ENCODE results near the gene MDGA2.
"Not testable (repeated sequence)": the region's sequence is repeated elsewhere in the genome, so short reads cannot be mapped to it uniquely, and the experiment has no call there.

MDGA2 gene

DNA sequence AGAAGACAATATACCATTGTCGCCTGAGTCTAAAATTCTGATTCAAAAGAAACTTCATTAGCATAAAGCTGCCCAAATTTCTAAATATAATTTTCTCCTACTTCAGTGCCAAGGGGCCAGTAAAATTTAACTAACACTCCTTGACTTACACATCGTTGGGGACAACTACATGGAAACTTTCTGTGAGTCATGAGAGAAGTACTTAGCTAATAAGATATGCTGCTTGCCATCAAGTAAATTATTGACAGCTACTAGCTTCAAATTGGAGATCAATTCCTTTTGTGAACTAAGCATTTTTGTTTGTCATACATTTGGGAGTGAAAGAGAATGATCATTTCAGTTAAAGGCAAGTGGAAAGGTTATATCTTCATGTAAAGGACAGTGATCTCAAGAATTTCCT is 373.3 kb downstream of the MDGA2 start:
- DNase-seq: no peak

DNA sequence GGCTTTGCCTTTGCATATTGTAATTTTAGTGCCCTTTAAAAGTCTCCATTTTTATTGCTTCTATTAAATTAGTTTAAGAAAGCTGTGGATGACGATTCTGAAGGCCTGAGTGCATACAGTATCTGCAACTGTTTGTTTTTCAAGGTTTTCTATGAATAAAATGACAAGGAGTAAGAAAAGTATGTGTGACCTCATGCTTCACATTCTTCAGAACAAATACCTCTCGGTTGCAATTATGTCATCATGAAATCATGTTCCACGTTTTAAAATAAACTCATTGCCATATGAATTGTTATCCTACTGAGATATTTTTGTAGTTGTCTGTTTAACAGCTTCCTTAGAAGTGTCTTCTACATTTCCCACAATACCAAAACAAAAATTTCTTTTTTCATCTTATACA is 374.6 kb downstream of the MDGA2 start:
- no peak for DNase-seq

DNA sequence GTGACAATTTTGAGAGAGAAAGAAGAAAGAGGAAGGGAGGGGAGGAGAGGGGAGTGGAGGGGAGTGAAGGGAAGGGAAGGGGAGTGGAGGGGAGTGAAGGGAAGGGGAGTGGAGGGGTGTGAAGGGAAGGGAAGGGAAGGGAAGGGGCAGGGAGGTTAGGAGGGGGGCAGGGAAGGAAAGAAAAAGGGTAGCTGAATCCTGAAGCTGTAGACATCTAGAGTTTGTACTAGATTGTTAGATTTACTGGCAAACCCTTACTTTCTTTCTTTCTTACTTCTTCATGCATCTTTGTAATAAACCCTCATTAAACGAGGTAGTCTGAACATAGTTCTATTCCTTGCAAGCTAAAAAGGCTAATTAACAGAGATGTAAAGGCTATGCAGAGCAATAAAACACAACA is 378.0 kb downstream of the MDGA2 start:
- no peak for DNase-seq

DNA sequence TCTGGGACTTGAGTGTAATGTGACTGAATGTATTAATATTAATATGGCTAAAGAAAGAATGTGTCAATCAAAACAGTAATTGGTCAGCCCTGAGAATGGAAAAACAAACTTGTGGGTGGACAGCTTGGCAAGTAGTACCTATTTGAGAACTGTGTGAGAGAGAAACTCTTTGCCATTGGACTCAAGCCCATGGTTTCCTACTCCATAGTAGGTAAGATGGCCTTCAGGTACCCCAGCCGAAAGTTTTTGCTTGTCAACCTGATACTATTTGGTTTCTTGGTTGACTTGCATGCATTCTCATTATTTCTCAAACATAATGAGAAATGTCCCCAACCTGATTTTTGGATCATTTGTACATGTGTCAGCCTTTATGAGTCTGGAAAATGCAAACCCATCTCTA is 391.1 kb downstream of the MDGA2 start:
- no peak for DNase-seq

DNA sequence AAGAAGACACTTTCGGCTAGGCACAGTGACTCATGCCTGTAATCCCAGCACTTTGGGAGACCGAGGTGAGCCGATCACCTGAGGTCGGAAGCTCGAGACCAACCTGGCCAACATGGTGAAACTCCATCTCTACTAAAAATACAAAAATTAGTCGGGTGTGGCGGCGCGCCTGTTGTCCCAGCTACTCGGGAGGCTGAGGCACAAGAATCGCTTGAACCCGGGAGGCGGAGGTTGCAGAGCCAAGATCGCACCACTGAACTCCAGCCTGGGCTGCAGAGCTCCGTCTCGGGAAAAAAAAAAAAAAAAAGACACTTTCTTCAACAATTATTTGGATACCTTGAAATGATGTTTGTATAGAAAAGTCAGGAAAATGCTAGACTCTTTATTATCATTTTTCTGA is 393.6 kb downstream of the MDGA2 start:
- DNase-seq: not testable (repeated sequence)

DNA sequence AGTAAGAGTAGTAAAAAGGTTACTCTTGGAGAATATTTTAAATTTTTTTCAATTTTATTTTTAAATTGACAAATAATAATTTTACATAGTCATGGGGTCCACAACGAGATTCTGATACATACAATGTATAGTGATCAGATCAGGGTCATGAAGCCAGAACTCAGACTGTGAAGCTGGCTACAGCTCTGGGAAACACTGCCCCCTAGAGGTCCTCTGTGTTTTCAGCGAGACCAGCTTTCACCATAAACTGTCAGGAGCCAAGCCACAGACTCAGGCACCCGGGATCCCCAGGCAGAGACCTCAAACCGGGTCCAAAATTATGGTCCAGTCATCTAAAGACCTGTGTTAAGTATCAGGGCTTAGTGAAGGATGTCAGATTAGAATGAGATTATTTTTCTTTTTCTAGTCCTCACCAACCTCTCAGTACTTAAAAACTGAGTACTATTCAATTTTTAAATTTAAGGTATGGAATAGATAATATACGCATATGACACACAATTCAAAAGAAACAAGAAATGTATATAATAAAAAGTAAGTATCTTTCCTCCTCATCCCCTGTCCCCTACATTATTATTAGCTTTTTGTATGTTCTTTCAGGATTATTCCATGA is 397.1 kb downstream of the MDGA2 start:
- DNase-seq: no peak

DNA sequence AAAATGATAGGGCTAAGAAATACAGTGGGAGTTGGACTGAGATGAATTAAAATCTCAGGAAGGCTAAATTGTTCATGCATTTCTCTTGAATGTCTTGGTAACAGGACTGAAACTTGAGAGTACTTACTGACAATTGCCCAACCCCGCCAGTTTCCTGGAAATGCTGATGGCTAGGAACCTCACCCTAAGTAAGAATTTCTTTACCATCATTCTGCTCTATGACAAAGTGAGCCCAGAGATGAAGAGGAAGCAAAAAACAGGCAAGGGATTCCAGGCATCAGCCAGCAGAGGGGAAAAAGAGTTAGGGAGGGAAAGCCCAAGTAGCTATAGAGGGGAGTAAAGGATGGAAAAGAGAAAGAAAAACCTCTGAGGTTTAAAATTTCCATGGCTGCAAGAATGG is 397.7 kb downstream of the MDGA2 start:
- no peak for DNase-seq

DNA sequence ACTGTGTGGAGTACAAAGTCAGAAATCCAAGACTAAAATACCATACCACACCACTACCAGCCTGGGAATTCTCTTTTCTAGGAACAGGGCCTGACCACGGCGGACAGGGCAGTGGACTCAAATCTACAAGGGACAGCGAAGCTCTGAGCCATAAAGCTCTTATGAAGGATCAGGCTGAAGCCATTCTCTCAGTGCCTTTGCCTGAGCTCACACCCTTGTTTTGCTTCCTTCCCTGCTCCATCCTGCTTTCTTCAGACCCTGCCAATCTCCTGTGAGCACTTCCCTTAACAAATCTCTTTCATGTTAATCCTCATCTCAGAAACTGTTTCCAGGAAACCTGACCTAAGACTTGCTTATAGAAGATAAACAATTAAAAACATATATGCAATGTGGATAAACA is 398.5 kb downstream of the MDGA2 start:
- DNase-seq: no peak

DNA sequence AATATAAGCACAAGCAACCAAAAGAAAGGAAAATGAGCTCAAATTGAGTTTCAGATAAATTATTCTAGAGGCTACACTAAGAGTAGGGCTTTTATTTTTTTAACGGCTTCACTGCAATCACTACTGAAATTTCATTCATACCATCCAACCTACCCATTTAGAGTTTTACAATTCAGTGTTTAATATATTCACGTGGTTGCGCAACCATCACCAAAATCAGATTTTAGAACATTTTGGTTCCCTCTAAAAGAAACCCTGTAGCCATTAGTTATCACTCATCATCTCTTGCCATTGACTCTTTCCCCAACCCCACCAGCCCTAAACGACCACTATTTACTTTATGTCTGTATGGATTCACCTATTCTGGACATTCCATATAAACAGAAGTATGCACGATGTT is 401.5 kb downstream of the MDGA2 start:
- no peak for DNase-seq

DNA sequence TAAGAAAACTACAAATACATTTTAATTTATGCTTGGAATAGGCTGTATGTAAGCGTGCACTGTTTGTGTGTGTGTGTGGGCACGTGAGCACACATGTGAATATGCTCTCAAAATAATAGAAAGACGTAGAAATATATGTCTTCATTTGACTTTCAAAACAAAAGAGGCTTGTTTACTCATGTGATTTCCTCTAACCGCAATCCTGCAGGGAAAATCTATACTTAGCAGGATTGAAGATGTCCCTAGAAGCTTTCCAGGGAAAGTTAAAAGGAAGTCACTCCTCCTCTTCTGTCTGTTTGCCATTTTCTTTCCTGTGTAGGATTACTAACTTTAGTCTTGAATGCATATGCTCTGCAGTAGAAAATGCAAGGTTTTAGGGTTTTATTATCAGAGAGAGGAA is 404.7 kb downstream of the MDGA2 start:
- no peak for DNase-seq

DNA sequence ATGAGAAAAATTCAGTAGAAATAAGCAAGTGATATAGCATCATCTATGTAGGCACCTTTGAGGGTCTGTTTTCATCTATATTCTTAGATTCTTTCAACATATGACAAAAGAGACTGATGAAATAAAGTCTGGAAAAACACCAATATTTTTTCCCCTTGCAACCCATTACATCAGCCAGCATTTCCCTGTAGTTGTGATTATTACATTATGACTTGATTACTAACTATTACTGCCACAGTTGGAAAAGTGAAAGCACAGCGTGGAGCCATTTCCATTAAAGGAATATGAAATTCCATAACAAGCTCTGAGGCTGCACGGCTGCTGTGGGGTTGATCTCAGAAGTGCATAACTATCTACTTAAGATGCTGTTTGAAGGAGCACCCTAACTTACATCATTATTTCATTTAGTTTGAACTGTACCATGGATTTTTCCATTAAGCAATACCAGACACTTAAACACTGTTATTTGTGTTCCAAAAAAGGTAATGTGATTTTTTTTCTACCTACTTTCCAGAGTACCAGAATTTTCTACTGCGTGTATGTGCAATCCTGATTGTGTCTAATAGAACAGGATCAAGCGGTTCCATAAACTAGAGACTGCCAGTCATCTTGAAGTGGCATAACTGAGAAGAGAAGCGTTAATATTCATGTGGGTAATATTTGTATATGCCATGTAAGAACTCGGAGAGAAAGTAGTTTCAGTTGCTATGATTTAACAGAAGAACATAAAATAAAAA is 405.5 kb downstream of the MDGA2 start:
- no peak for DNase-seq

DNA sequence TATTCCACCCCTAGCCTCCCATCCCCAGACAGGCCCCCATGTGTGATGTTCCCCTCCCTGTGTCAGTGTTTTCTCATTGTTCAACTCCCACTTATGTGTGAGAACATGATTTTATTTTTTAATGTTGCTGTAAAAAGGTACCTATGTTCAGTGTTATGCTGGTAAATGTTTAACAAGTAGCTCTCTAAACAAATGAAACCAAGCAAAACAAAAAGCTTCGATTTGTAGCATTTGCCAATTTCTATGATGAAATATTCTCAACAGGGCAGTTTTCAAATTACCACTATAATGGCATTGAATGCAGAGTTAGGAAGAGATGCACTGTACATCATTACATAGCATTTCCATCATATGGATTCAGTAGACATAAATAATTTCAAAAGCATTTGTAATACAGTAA is 410.6 kb downstream of the MDGA2 start:
- no peak for DNase-seq

DNA sequence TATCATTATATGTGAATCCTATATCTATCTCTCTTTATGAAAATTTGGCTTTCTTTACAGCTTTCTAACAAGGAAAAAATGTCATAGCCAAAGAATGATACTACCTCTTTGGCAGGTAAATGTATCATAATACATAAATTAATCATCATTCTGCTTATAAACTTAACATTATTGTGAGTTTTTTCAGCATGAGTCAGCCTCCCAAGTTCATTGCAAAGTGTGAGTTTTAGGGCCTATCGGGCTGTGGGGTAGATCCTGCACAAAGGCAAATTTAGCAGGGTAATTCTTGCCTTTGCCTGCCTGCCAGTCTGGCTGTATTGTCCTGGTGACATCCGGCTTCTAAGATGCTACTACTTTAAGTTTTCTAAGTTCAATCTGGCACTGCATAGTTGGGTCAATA is 412.6 kb downstream of the MDGA2 start:
- no peak for DNase-seq

DNA sequence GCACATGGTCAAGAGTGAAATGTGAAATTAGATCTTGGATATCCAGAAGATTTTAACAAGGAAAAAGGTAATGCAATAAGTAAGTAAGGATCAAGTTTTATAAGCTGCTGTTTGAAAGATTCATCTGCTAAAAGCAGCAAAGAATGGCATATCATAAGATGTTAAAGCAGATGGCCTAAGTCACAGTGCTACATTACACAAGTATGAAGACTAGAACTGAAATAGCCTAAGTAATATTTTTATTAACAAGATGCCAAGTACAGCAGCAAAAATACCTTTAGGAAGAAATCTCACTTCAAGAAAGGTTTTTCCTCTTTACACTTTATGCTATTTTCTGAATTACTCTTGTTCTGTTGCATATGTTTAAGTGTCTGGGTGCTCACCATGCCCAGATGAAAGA is 414.1 kb downstream of the MDGA2 start:
- DNase-seq: no peak

DNA sequence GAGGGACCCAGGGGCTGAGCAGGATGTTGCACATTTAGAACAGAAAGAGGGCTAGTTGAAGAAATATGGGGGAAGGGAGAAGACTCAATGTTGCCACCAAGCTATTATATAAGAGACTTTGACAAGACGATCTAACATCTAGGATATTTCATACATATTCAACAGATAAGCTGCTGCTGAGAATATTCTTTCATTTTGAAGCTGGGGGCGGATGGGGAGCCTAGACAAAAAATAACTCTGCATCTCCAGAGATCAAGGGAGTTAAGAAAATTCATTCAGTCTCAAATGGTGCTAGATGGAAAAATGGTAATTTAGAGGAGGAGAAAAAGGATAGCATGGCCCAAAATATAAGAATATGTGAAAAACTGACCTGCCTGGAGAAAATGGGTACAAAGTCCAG is 415.6 kb downstream of the MDGA2 start:
- DNase-seq: no peak

DNA sequence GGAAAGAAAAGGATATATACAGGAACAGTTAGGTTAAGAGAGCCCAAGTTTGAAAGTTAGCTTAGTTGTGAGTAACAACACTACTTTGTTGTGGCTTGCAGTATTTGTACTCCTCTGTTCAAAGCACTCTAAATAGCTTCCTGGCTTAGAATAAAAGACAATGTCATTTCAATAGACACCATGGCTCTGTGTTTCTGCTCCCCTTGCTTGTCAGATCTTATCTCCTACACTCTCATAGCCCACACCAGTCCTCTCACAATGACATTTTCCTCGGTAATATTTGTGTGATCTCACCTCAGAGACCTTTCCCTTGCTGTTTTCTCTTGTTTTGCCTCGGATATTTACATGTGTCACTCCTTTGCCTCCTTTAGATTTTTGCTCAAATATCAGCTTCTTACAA is 418.4 kb downstream of the MDGA2 start:
- DNase-seq: no peak

DNA sequence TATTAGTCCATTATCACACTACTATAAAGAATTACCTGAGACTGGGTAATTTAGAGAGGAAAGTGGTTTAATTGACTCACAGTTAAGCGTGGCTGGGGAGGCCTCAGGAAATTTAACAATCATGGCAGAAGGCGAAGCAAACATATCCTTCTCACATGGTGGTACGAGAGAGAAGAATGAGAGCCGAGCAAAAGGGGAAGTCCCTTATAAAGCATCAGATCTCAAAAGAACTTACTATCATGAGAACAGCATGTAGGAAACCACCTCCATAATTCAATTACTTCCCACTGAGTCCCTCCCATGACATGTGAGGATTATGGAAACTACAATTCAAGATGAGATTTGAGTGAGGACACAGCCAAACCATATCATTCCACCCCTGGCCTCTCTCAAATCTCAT is 422.6 kb downstream of the MDGA2 start:
- DNase-seq: no peak

DNA sequence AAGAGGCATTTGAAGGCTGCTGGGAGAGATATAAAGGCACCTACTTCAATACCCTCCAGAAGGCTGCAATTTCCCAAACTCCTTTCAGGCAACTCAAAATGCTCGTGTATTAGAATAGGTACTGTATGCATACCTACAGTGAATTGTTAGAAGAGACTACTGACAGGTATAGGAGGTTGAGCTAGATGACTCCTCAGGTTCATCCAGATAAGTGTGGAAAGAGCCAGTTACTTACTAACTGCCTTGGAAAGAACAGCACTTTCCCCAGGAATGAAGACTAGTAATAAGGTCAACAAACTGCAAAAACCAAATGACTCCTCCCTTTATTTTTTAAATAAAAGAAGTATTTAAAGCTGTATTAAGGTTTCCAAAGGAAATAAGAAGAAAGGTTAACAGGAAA is 429.0 kb downstream of the MDGA2 start:
- DNase-seq: no peak

DNA sequence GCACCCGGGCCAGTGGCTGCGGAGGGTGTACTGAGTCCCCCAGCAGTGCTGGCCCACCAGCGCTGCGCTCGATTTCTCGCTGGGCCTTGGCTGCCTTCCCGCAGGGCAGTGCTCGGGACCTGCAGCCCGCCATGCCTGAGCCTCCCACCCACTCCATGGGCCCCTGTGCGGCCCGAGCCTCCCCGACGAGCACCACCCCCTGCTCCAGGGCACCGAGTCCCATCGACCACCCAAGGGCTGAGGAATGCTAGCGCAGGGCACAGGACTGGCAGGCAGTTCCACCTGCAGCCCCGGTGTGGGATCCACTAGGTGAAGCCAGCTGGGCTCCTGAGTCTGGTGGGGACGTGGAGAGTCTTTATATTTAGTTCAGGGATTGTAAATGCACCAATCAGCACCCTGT is 432.8 kb downstream of the MDGA2 start:
- DNase-seq: not testable (repeated sequence)

DNA sequence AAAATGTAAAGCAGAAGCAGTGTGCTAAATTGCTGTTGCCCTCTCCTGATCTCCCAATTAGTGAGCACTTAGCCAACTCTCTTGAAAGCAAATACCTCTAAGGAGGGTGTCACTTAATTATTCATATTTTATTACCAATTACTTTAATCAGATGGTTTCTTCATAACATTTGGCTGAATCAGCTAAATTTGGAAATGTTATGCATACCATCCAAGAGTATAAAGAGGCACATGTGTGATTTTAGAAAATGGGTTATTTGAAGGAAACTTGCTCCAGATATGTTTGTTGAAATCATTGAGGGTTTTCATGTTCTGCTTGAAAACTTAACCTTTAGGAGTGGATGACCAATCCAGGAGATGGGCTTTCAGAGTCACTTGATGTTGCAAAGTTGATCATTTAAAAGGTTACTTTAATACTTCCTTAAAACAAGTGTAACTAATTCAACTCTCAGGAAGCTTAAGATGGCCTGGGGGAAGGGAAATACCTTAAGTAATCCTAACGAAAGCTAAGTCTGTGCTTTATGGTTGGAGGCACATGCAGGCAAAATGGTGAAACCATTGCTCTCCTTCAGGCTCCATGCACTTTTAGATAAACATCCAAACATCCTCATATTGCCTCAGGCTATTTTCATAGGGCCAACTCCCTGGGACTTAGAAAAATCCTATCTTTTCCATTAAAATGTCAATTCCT is 434.5 kb downstream of the MDGA2 start:
- DNase-seq: no peak

DNA sequence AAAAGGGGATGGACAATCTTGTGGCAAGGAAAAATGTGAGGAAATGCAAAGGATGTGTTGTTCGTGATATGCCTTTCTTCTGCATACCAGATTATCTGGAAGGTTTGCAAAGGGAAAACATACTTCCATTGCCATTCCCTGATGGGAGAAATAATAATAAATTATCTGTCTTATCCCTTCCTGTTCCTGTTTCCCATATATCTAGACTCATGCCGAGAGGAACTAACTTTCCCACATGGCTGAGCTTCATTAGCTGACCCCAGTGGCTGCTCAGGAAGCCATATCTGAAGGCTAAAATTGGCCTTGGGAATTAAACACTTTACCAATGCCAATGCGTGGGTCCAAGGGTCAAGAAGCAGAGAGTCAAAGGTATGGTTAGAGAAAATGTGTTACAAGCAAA is 439.8 kb downstream of the MDGA2 start:
- no peak for DNase-seq

DNA sequence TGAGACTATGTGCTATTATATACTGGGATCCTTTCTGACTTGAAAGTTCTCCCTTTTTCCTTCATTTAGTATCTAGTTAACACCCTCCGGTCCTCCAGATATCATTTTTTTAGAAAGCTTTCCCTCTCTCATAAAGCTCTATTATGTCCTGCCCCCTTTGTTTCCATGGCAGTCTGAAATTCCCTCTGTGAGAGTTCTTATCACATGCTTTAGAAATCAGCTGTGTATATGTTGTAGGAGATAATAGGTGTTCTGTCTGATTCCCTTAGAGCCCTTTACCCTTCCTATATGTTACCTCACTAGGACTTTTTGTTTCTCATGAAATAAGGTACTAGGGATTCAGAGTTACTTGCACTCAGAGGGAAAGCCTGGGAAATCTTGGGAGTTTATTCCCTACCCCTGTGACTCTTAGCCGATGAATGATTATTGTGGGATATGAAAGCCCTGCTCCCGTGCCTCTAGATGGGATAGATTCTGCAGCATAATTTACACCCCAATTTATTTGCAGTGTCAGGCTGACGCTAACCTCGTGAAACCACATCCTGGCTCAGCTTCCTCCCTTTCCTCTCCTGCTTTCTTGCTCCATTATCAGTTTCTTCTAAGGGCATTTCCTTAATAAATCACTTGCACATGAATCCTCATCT is 448.4 kb downstream of the MDGA2 start:
- no peak for DNase-seq

DNA sequence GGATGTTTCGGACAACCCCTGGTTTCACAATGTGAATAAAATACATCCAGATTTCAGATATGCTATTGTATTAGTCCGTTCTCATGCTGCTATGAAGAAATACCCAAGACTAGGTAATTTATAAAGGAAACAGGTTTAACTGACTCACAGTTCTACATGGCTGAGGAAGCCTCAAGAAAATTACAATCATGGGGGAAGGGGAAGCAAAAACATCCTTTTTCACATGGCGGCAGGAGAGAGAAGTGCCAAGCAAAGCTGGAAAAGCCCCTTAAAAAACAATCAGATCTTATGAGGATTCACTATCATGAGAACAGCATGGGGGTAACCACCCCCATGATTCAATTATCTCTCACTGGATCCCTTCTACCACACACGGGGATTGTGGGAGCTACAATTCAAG is 451.7 kb downstream of the MDGA2 start:
- DNase-seq: no peak

DNA sequence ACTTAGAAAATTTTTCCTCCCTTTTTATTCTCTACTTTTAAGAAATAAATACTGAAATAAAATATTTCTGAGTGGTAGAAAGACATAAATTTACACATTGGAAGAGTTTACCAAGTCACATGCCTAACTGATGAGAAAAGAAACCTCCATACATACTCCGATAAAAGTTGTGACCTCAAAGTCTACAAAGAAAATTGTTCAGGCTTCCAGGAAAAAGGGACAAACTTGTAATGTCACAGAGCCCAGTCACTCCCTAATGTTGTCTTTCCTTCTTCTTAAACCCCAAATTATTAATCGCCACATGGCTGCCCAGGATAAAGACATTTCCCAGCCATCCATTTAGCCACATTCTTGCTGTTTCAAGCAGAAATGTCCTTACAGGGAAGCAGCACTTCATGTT is 455.3 kb downstream of the MDGA2 start:
- DNase-seq: no peak

Measured in cerebellar nuclear complex (tissue), 1 donor.